ENCODE results near the gene RNASEH1. TPM values are rescaled to one million over a fixed set of nuclear protein-coding genes. Genes with fewer than 3 reads are reported as not detected.
A peak's percentile ranks its signal among the peaks of the same experiment; 100 is the strongest.

The RNASEH1 gene
- total and polyA plus RNA-seq, 2 of the 4 experiments (the other 2 are of a cell fraction): 23.5 to 23.7 TPM

DNA sequence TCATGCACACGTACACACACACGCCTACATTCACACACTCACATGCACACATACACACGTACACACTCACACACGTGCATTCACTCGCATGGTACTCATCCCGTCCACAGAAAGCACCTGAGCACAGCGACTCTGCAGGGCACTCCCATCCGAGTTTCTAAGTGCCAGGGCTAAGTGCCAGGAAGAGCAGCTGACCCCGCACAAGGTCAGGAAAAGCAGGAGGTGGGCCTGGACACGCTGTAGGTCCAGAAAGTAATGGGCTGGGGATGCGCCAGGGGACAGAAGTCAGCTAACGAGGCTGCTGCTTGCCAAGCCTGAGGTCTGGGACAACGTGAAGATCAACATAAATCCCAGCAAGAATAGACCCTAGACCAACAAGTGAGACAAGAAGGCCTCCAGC lies 54.6 kb downstream of the RNASEH1 start:
- Histone ChIP-seq H4K20me1 (ENCODE audit: insufficient read depth, low read length) (peaks cover 4% of the 10 kb centered on the region; the same call in 1 of the 2 replicates), H3K9me1 (ENCODE audit: insufficient read depth, low read length) (peaks cover 7% of the 10 kb centered on the region), H2AFZ (replicated peaks; ENCODE audit: low read length, poor library complexity) (peak overlapping the region; percentile 56), H3K9me3 (ENCODE audit: control insufficient read depth, insufficient read depth, low read length) (no peaks in the 10 kb centered on the region), H3K56ac (ENCODE audit: extremely low read depth, insufficient read depth, low read length) (no peak overlapping the region), H2BK20ac (ENCODE audit: low read depth, low read length) (no peak overlapping the region), H3K14ac (replicated peaks; ENCODE audit: low read depth, low read length) (no peak overlapping the region), H2BK5ac (ENCODE audit: low read depth, low read length, poor library complexity, severe bottlenecking) (no peak overlapping the region), H4K5ac (ENCODE audit: low read depth, low read length) (no peak overlapping the region), H2AK9ac (replicated peaks; ENCODE audit: low read depth, low read length, poor library complexity) (no peak overlapping the region), H2AK5ac (ENCODE audit: low read depth, low read length) (no peak overlapping the region), H4K8ac (ENCODE audit: low read depth in 2 of 2, low read length in 2 of 2) (no peak overlapping the region), H3K79me1 (ENCODE audit: low read depth in 1 of 2, low read length in 2 of 2) (peaks cover 11 to 42% of the 10 kb centered on the region in 2 experiments), H2BK120ac (ENCODE audit: low read depth, low read length) (no peak overlapping the region), H3K4ac (ENCODE audit: low read depth, low read length) (no peak overlapping the region), H3K4me3 (ENCODE audit: insufficient read depth, low read depth, low read length) (no peak overlapping the region), H3K27ac (ENCODE audit: insufficient read depth, low read length) (no peak overlapping the region), H2BK15ac (ENCODE audit: low read depth, low read length) (no peak overlapping the region), H3K4me1 (ENCODE audit: control insufficient read depth, insufficient read depth, low read length) (no peaks in the 10 kb centered on the region), H3K18ac (ENCODE audit: low read depth, low read length) (no peak overlapping the region), H3K9ac (ENCODE audit: low read depth, low read length) (no peak overlapping the region), H3K27me3 (ENCODE audit: control insufficient read depth, insufficient read depth, low read length) (no peaks in the 10 kb centered on the region), H4K91ac (ENCODE audit: insufficient read depth, low read depth, low read length) (no peak overlapping the region), H3K36me3 (ENCODE audit: control insufficient read depth, insufficient read depth, low read length) (peaks cover 38% of the 10 kb centered on the region), H3K4me2 (ENCODE audit: low read depth, low read length) (no peak overlapping the region), H3K23ac (ENCODE audit: low read depth, low read length) (no peak overlapping the region)
- no peak for TF ChIP-seq CEBPB (IDR thresholded peaks at IDR 0.05; ENCODE audit: low read depth, low read length)
- no peak for TF ChIP-seq MXI1 (IDR thresholded peaks at IDR 0.05; ENCODE audit: borderline replicate concordance, low read depth, low read length)
- TF ChIP-seq FOS (IDR thresholded peaks at IDR 0.05; ENCODE audit: low read depth, low read length): no peak
- TF ChIP-seq, protein P1, sequence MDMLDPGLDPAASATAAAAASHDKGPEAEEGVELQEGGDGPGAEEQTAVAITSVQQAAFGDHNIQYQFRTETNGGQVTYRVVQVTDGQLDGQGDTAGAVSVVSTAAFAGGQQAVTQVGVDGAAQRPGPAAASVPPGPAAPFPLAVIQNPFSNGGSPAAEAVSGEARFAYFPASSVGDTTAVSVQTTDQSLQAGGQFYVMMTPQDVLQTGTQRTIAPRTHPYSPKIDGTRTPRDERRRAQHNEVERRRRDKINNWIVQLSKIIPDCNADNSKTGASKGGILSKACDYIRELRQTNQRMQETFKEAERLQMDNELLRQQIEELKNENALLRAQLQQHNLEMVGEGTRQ (IDR thresholded peaks at IDR 0.05; ENCODE audit: low read depth, low read length): no peak
- no peak for TF ChIP-seq MAFK (IDR thresholded peaks at IDR 0.05; ENCODE audit: low read depth, low read length)
- no peak for TF ChIP-seq MAZ (IDR thresholded peaks at IDR 0.05; ENCODE audit: borderline replicate concordance, low read depth, low read length)
- TF ChIP-seq RCOR1 (IDR thresholded peaks at IDR 0.05; ENCODE audit: insufficient replicate concordance, low read length): no peak
- intact Hi-C loops (cut with micrococcal nuclease): no loop called here
- POLR2A ChIA-PET (ENCODE audit: unreplicated experiment): no interaction called here
- no peak for DNase-seq
- dilution Hi-C loops (cut with HindIII; ENCODE audit: low sequenced_read_pairs, unreplicated experiment): no loop called here
- in situ Hi-C loops (cut with MboI; ENCODE audit: low sequenced_read_pairs): no loop called here
- no peak for ATAC-seq (ENCODE audit: low read depth)
- BruUV-seq (replicated peaks): no TSS peak
- WGBS, 2 experiments (ENCODE audit: extremely low coverage in 2 of 2, insufficient read length in 1 of 2): 97% methylated on average over 7 of the region's 13 CpGs; no CpG with 5 or more reads in 1 of the 2 experiments
- CTCF ChIA-PET: no interaction called here
